Hematopoietic multipotent progenitor cell treated with erythropoietin and hydrocortisone succinate and interleukin-3 and kit ligand, for 17 days (in vitro differentiated cells): ENCODE results near the gene KANSL1.
"Not testable (repeated sequence)": the region's sequence is repeated elsewhere in the genome, so short reads cannot be mapped to it uniquely, and the experiment has no call there.

Experiments used
- DNase-seq: peaks from one replicate; pipeline ENCODE4 v3.0.0-alpha.2; 2015; ENCODE audit warnings: low spot score

Gene KANSL1

DNA sequence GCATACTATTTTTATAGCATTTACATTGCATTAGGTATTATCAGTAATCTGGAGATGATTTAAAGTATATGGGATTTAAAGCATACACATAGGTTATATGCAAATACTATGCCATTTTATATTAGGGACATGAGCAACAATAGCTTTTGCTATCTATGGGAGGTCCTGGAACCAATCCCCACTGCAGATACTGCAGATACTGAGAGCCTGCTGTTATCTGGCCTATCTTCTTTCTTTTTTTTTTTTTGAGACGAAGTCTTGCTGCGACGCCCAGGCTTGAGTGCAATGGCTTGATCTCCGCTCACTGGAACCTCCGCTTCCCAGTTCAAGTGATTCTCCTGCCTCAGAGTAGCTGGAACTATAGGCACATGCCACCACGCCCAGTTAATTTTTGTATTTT, 156.7 kb downstream of the KANSL1 start:
- no peak for DNase-seq

DNA sequence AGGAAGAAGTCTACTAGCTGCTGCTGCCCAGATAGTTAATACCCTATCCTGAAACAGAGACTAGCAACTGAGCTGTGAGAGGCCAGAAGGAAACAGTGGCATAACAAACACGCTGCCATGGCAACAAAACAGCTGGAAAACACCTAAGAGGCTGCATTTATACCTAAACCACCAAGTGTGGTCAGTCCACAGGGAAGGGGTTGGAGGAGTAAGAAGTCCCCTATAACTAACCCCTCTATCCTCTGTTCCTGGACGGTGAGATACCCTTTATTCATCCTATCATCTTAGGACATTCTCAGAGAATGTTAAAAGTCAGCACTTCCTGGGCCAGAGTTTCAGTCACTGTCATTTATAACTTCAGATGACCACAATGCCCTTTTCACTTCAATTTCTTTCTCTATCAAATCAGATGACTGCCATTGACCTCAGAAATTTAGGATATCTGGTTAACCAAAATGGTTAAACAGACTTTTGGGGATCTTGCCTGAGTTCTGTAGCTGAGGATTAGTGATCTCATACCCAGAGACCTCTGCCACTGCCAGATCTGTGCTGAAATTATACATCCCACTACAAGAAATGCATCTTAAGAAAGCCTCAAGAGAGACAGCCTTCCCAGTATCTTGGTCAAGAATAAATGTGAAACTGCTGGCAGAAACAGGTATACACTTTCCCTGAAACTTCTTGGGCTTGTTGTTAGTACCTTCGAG, 158.0 kb downstream of the KANSL1 start:
- no peak for DNase-seq

DNA sequence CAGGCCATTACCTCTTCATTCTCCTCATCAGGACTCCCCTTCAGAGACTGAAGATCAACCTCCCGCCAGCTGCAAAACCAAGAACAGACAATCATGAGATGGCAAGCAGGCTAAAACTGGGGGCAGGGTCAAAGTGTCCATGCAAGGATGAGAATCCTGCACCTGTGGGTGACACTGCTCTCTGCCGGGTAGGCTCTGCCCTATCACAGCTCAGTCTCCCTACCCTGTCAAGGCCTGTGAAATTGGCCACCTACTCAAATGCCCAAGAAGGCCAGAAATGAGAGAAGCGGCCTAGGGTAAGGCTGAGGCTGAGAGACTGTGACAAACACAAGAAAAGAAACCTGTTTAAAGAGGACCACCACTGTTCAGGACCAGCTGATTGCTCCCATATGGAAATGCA, 159.8 kb downstream of the KANSL1 start:
- DNase-seq: no peak

DNA sequence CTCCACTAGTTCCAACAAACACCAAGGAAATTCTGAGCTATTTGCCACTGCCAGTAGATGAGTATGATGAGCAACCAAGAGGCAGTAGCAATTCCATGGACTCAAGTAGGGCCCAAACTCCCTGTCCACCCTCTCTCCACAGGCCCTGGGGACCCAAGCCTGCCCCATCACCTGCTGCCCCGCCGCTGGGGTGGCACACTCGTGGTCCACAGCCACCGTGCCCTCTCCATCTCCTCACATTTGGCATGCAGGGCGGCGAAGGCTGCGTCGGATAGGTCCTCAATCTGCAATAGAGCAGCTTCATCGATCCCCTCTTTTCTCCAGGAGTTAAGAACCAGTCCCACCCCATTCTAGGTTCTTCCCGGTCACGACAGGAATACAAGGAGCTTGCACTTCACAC, 160.3 kb downstream of the KANSL1 start:
- DNase-seq: no peak

DNA sequence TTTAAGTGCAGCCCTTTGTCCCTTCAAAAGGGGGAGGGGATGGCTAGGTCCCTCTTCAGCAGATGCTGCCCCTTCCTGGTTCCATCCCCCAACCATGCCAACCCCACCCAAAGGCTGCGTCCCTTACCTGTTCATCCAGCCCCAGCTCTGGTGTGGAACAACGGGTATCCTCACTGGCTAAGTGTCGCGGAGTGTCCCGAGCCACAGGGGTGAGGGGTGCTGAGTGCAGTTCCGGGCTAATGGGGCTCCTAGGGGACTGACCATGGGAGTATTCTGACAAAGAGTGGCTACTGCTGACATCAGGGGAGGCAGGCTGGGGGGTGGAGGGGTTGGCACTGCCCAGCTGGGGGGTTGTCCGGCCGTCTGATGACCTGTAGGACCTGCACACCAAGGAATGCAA, 161.3 kb downstream of the KANSL1 start:
- no peak for DNase-seq

DNA sequence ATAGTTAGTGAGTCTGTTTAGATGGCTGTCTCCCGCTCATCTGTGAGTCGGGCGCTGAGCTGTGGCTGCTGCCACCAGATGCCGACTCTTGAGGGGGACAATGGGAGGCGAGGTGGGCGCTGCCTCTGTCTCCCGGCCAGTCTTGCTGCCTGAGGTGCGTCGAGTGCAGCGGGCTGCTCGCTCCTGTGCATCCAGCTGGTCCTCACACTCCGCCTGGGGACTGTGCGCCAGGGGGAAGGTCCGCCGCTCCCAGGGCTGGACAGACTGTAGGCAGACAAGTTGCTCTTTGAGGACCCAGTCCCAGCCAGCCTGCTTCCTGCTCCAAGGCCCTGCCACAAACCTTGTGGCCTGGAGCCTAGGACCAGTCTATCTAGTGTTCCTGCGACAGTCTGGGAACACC, 161.8 kb downstream of the KANSL1 start:
- DNase-seq: no peak

DNA sequence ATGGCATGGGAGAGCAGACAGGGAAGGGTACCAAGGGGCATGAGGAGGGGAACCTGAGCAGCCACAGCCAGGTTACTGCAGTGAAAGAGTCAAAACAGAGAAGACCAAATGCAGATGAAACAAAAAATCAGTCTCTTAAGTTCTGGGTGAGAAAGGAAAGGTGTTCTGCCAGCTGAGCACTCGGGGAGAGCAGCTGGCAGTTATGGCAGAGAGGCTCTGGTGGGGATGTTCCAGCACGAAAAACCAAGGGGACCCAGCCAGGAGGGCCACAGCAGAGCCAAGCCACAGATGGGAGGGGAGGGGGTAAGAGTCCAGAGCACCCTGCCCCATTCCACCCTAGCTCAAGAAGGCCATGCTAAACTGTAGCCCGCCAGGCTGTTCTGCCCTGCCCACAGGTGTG, 162.5 kb downstream of the KANSL1 start:
- DNase-seq: no peak

DNA sequence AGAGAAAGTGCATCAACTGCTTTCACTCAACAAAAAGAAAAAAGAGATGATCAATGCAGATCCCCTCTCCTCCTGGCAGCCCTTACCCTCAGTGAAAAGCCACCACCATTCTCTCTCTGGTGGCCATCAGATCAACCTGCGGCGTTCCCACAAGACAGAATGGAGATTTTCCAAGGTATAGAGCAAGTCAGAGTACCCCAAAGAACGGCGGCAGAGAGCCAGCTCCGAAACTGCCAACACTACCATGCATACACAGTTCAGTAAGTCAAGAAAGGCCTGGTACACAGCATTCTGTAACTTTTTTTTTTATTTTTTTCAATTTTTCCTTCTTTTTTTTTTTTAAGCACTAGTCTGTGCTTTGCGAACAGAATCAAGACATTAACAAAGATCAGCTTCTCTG, 163.6 kb downstream of the KANSL1 start:
- no peak for DNase-seq

DNA sequence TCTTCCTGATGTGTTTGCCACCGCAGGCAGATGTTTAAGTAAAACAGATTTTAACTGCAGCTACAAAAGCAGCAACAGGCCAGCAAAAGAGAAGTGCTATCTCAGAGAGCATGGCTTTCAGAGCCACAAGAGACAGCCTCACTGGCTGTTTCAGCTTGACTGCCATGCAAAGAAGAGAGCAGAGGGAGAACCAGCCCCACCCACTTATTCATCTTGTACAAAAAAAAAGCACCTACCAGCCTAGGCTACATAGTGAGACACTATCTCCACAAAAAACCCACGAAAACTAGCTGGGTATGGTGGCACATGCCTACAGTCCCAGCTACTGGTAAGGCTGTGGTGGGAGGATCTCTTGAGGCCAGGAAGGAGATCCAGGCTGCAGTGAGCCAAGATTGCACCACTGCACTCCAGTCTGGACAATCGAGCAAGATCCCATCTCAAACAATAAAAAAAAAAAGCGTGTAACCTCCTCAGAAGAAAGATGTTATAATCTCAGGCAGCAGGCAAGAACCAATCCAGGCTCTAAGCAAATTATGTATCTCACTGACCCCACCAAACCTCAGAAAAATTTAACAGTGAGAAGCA, 164.2 kb downstream of the KANSL1 start:
- DNase-seq: no peak

DNA sequence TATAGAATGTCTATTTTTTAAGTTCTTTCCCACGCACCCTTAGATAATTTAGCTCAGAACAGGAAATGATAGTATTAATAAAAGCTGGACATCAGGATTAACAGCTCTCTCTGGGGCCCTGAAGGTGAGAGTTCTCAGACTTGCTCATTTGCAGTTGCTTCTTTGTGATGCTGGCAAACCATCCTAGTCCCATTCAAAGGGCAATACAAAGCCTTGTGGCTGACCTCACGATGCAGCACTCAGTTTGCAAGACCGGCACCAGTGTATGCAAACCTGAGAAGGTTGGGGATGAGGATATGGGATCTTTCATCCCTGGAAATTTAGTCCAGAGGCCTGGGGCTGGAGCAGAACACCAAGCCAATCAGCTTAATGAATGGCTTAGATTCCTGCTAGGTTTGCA, 164.9 kb downstream of the KANSL1 start:
- DNase-seq: no peak

DNA sequence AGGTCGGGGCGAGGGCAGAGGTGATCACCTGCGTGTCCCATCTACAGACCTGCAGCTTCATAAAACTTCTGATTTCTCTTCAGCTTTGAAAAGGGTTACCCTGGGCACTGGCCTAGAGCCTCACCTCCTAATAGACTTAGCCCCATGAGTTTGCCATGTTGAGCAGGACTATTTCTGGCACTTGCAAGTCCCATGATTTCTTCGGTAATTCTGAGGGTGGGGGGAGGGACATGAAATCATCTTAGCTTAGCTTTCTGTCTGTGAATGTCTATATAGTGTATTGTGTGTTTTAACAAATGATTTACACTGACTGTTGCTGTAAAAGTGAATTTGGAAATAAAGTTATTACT, 165.3 kb downstream of the KANSL1 start:
- no peak for DNase-seq

DNA sequence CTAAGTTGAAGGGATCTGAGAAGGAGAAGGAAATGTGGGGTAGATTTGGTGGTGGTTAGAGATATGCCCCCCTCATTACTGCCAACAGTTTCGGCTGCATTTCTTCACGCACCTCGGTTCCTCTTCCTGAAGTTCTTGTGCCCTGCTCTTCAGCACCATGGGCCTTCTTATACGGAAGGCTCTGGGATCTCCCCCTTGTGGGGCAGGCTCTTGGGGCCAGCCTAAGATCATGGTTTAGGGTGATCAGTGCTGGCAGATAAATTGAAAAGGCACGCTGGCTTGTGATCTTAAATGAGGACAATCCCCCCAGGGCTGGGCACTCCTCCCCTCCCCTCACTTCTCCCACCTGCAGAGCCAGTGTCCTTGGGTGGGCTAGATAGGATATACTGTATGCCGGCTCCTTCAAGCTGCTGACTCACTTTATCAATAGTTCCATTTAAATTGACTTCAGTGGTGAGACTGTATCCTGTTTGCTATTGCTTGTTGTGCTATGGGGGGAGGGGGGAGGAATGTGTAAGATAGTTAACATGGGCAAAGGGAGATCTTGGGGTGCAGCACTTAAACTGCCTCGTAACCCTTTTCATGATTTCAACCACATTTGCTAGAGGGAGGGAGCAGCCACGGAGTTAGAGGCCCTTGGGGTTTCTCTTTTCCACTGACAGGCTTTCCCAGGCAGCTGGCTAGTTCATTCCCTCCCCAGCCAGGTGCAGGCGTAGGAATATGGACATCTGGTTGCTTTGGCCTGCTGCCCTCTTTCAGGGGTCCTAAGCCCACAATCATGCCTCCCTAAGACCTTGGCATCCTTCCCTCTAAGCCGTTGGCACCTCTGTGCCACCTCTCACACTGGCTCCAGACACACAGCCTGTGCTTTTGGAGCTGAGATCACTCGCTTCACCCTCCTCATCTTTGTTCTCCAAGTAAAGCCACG, 165.9 kb downstream of the KANSL1 start:
- DNase-seq: no peak

DNA sequence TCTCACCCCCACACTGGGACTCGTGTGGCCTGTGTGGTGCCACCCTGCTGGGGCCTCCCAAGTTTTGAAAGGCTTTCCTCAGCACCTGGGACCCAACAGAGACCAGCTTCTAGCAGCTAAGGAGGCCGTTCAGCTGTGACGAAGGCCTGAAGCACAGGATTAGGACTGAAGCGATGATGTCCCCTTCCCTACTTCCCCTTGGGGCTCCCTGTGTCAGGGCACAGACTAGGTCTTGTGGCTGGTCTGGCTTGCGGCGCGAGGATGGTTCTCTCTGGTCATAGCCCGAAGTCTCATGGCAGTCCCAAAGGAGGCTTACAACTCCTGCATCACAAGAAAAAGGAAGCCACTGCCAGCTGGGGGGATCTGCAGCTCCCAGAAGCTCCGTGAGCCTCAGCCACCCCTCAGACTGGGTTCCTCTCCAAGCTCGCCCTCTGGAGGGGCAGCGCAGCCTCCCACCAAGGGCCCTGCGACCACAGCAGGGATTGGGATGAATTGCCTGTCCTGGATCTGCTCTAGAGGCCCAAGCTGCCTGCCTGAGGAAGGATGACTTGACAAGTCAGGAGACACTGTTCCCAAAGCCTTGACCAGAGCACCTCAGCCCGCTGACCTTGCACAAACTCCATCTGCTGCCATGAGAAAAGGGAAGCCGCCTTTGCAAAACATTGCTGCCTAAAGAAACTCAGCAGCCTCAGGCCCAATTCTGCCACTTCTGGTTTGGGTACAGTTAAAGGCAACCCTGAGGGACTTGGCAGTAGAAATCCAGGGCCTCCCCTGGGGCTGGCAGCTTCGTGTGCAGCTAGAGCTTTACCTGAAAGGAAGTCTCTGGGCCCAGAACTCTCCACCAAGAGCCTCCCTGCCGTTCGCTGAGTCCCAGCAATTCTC, 166.8 kb downstream of the KANSL1 start:
- DNase-seq: no peak

DNA sequence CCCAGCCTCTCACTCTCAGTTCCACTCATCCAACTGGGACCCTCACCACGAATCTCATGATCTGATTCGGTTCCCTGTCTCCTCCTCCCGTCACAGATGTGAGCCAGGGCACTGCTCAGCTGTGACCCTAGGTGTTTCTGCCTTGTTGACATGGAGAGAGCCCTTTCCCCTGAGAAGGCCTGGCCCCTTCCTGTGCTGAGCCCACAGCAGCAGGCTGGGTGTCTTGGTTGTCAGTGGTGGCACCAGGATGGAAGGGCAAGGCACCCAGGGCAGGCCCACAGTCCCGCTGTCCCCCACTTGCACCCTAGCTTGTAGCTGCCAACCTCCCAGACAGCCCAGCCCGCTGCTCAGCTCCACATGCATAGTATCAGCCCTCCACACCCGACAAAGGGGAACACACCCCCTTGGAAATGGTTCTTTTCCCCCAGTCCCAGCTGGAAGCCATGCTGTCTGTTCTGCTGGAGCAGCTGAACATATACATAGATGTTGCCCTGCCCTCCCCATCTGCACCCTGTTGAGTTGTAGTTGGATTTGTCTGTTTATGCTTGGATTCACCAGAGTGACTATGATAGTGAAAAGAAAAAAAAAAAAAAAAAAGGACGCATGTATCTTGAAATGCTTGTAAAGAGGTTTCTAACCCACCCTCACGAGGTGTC, 167.6 kb downstream of the KANSL1 start:
- DNase-seq: no peak

DNA sequence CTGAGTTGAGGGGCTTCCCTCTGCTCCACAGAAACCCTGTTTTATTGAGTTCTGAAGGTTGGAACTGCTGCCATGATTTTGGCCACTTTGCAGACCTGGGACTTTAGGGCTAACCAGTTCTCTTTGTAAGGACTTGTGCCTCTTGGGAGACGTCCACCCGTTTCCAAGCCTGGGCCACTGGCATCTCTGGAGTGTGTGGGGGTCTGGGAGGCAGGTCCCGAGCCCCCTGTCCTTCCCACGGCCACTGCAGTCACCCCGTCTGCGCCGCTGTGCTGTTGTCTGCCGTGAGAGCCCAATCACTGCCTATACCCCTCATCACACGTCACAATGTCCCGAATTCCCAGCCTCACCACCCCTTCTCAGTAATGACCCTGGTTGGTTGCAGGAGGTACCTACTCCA, 168.2 kb downstream of the KANSL1 start:
- no peak for DNase-seq

DNA sequence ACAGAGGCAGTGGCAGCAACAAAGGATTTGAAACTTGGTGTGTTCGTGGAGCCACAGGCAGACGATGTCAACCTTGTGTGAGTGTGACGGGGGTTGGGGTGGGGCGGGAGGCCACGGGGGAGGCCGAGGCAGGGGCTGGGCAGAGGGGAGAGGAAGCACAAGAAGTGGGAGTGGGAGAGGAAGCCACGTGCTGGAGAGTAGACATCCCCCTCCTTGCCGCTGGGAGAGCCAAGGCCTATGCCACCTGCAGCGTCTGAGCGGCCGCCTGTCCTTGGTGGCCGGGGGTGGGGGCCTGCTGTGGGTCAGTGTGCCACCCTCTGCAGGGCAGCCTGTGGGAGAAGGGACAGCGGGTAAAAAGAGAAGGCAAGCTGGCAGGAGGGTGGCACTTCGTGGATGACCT, 168.6 kb downstream of the KANSL1 start:
- no peak for DNase-seq

DNA sequence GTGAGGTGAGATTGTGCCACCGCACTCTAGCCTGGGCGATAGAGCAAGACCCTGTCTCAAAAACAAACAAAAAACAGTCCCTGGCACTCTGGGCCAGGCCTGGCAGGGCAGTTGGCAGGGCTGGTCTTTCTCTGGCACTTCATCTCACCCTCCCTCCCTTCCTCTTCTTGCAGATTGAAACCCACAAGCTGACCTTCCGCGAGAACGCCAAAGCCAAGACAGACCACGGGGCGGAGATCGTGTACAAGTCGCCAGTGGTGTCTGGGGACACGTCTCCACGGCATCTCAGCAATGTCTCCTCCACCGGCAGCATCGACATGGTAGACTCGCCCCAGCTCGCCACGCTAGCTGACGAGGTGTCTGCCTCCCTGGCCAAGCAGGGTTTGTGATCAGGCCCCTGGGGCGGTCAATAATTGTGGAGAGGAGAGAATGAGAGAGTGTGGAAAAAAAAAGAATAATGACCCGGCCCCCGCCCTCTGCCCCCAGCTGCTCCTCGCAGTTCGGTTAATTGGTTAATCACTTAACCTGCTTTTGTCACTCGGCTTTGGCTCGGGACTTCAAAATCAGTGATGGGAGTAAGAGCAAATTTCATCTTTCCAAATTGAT, 169.3 kb downstream of the KANSL1 start:
- no peak for DNase-seq

DNA sequence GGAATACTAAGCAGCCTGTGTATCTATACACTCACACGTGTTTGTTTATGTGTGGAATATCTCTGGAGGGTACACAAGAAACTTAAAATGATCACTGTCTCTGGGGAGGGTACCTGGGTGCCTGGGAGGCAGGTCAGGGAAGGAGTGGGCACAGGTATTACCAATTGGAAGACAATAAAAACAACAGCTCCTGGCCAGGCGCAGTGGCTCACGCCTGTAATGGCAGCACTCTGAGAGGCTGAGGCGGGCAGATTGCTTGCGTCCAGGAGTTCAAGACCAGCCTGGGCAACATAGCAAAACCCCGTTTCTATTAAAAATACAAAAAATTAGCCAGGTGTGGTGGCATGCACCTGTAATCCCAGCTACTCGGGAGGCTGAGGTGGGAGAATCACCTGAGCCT, 169.9 kb downstream of the KANSL1 start:
- not testable (repeated sequence) for DNase-seq

DNA sequence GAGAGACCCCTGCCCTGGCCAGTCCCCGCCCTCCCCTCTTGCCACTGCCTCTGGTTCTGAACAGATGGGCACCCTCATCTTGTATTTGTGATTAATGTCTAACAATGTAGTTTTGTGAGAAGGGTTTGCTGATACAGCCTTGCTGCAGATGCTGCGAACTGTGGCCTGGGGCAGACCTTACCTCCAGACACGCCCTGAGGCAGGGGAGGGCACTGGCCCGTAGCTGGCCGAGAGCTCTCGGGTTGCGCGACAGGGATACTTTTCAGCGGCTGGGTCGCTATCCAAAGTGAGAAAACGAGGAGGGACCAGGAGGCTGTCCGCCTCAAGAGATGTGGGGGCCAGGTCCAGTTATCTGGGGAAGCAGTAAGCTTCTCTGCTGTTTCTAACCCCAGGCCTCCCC, 172.2 kb downstream of the KANSL1 start:
- no peak for DNase-seq

DNA sequence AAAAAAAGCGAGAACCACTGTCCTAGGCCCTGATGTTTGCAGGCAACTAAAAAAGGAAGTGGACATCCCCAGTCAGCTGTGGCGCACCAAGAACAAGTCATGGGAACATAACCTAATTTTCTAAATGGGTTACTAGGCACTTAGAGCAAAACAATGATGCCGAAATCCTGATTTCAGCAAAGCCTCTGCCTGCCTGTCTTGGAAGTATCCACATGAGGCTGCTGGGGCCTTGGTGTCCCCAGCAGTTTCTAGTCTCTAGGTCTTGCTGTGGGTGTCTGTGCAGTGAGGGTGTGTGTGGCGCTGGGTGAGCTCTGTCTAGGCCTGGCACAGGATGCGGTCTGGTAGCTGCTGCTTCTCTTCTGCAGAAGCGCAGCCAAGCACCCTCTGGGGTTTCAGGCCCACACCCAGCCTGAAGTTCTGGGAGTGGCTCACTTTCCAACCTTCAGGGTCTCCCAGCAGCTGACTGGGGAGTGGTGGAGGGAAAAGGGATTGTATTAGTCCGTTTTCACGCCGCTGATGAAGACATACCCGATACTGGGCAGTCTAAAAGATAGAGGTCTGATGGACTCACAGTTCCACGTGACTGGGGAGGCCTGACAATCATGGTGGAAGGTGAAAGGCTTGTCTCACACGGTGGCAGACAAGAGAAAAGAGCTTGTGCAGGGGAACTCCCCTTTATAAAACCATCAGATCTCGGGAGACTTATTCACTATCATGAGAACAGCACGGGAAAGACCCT, 173.0 kb downstream of the KANSL1 start:
- DNase-seq: no peak
